ENCODE measurements around the gene SSH2. TPM values are rescaled to one million over a fixed set of nuclear protein-coding genes. Genes with fewer than 3 reads are reported as not detected.
A peak's percentile ranks its signal among the peaks of the same experiment; 100 is the strongest.

Gene SSH2
- total RNA-seq, 2 experiments from 2014 or later, result 39.4 to 73.9 TPM

GRCh38 chr17:29717817-29718216 lies 212.2 kb downstream of the SSH2 start:
- no TSS peak for BruUV-seq (replicated peaks)
- no peaks in the 10 kb centered on the region for H4K20me1 ChIP-seq (ENCODE audit: insufficient read depth, low read length)
- ChIA-PET POLR2A (interaction anchor here (0.6 to 1.0 kb wide), 5 partner anchors 11 to 212 kb away, joined by 3 to 5 read pairs (median 4); partner anchors contain the start of gene SSH2), CTCF (ENCODE audit: unreplicated experiment) (interaction anchor here (0.6 kb wide), 1 partner anchor 34 kb away, joined by 3 read pairs; no protein-coding TSS in a partner anchor)
- no peak overlapping the region for H3K4me3 ChIP-seq (ENCODE audit: low read depth, low read length, poor library complexity, severe bottlenecking)
- no peaks in the 10 kb centered on the region for H3K9me3 ChIP-seq (ENCODE audit: low read length)
- H3K27ac ChIP-seq (ENCODE audit: low read depth, low read length, poor library complexity, severe bottlenecking), result peak overlapping the region; percentile 31
- H3K4me2 ChIP-seq (ENCODE audit: low read length), result 0 out of 2 replicates have a peak overlapping the region, but pooled peaks have one; percentile 37
- H2AFZ ChIP-seq (ENCODE audit: low read length), result no peak overlapping the region
- no peaks in the 10 kb centered on the region for H3K9me2 ChIP-seq (ENCODE audit: insufficient read depth, low read length)
- intact Hi-C loops (cut with micrococcal nuclease; ENCODE audit: unreplicated experiment), result no loop called here
- DNase-seq (ENCODE audit: low spot score), result no peak
- H3K36me3 ChIP-seq (ENCODE audit: insufficient read depth, low read length), result peaks cover 28% of the 10 kb centered on the region
- peaks cover 26% of the 10 kb centered on the region for H3K79me2 ChIP-seq (ENCODE audit: insufficient read depth, low read depth, low read length)
- TF ChIP-seq CTCF (conservative IDR thresholded peaks at IDR 0.05; ENCODE audit: low read length) (no peak), EZH2phosphoT487 (IDR thresholded peaks at IDR 0.05; ENCODE audit: borderline replicate concordance, low read depth, low read length) (no peak)
- peaks cover 76% of the 10 kb centered on the region for H3K4me1 ChIP-seq (ENCODE audit: insufficient read depth, low read length, poor library complexity, severe bottlenecking)

GRCh38 chr17:29716566-29716965 lies 213.5 kb downstream of the SSH2 start:
- Histone ChIP-seq H3K27ac (ENCODE audit: low read depth, low read length, poor library complexity, severe bottlenecking) (peak overlapping the region; percentile 31), H3K9me2 (ENCODE audit: insufficient read depth, low read length) (no peaks in the 10 kb centered on the region), H3K9me3 (ENCODE audit: low read length) (no peaks in the 10 kb centered on the region), H2AFZ (ENCODE audit: low read length) (no peak overlapping the region), H3K36me3 (ENCODE audit: insufficient read depth, low read length) (peaks cover 28% of the 10 kb centered on the region), H3K4me2 (ENCODE audit: low read length) (peak overlapping the region; percentile 37), H3K79me2 (ENCODE audit: insufficient read depth, low read depth, low read length) (peaks cover 18% of the 10 kb centered on the region), H3K4me3 (ENCODE audit: low read depth, low read length, poor library complexity, severe bottlenecking) (no peak overlapping the region), H3K4me1 (ENCODE audit: insufficient read depth, low read length, poor library complexity, severe bottlenecking) (peaks cover 65% of the 10 kb centered on the region), H4K20me1 (ENCODE audit: insufficient read depth, low read length) (no peaks in the 10 kb centered on the region)
- intact Hi-C loops (cut with micrococcal nuclease; ENCODE audit: unreplicated experiment), result no loop called here
- no peak for DNase-seq (ENCODE audit: low spot score)
- CTCF ChIA-PET (ENCODE audit: unreplicated experiment), result no interaction called here
- no TSS peak for BruUV-seq (replicated peaks)
- POLR2A ChIA-PET, result no interaction called here
- TF ChIP-seq EZH2phosphoT487 (IDR thresholded peaks at IDR 0.05; ENCODE audit: borderline replicate concordance, low read depth, low read length) (no peak), CTCF (conservative IDR thresholded peaks at IDR 0.05; ENCODE audit: low read length) (no peak)

DNA sequence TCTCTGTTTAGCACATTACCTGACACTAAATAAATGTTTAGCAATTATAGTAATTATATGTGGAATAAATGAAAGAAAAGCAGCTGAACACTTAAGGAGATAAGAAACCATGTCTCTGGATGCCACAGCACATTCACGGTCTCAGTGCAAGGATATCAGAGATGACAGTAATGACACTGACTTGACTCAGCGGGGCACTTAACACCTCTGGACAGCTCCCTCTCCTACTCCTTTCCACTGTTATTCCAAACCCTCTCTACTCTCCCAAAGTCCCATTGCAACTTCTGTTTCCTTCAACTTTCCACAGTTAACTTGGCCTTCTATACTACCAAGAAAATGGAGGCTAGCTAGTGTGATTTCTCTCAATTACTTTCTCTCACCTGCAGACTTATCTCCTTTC lies 214.3 kb downstream of the SSH2 start:
- Histone ChIP-seq H3K9me2 (ENCODE audit: insufficient read depth, low read length) (no peaks in the 10 kb centered on the region), H3K4me2 (ENCODE audit: low read length) (no peak overlapping the region), H3K36me3 (ENCODE audit: insufficient read depth, low read length) (peaks cover 28% of the 10 kb centered on the region), H4K20me1 (ENCODE audit: insufficient read depth, low read length) (no peaks in the 10 kb centered on the region), H3K4me3 (ENCODE audit: low read depth, low read length, poor library complexity, severe bottlenecking) (no peak overlapping the region), H2AFZ (ENCODE audit: low read length) (no peak overlapping the region), H3K9me3 (ENCODE audit: low read length) (no peaks in the 10 kb centered on the region), H3K4me1 (ENCODE audit: insufficient read depth, low read length, poor library complexity, severe bottlenecking) (peaks cover 56% of the 10 kb centered on the region), H3K27ac (ENCODE audit: low read depth, low read length, poor library complexity, severe bottlenecking) (no peak overlapping the region), H3K79me2 (ENCODE audit: insufficient read depth, low read depth, low read length) (peaks cover 9% of the 10 kb centered on the region)
- TF ChIP-seq CTCF (conservative IDR thresholded peaks at IDR 0.05; ENCODE audit: low read length) (no peak), EZH2phosphoT487 (IDR thresholded peaks at IDR 0.05; ENCODE audit: borderline replicate concordance, low read depth, low read length) (no peak)
- intact Hi-C loops (cut with micrococcal nuclease; ENCODE audit: unreplicated experiment), result no loop called here
- POLR2A ChIA-PET, result interaction anchor here (0.6 to 1.3 kb wide), 3 partner anchors 11 to 576 kb away, joined by 3 read pairs; no protein-coding TSS in a partner anchor
- CTCF ChIA-PET (ENCODE audit: unreplicated experiment), result no interaction called here
- no peak for DNase-seq (ENCODE audit: low spot score)
- no TSS peak for BruUV-seq (replicated peaks)

All from OCI-LY7 (cell line).